Measurements from ENCODE around the gene SPINK13.
"Not testable (repeated sequence)": the region's sequence is repeated elsewhere in the genome, so short reads cannot be mapped to it uniquely, and the experiment has no call there.

Gene SPINK13

DNA sequence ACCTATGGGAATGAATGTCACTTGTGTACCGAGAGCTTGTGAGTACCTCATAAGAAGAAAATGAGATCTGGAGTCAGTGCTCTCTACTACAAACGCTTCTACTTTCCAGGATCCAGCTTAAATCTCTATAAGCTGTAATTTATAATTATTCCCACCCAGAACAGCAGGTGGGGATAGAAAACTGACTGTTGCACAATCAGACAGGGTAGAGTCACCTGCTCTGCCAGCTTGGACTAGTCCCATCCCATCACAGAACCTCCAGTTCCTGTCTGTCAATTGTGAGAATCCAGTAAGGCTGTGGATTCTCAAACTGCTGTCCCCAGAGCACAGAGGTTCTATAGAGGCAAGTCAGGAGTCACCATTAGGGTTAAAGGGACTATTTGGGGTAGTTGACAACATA lies 45.6 kb downstream of the SPINK13 start:
- DNase-seq, result no peak

DNA sequence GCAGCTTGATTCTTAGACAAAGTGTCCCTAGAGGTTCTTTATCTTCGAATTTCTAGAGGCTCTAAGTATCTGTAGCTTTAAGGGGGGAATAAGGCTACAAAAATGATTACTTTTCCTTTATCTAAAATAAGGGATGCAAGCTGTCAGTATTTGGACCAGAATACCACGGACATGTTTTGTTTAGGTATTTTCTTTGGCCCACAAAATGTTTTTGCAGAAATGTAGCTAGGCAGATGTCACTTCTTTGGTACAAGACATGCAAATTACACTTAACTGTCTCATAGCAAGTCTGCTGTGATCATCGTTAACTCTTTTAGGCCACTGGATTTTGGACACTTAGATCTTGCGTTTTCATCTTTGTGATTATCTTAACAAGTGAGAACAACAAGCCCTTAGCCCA lies 46.1 kb downstream of the SPINK13 start:
- no peak for DNase-seq

DNA sequence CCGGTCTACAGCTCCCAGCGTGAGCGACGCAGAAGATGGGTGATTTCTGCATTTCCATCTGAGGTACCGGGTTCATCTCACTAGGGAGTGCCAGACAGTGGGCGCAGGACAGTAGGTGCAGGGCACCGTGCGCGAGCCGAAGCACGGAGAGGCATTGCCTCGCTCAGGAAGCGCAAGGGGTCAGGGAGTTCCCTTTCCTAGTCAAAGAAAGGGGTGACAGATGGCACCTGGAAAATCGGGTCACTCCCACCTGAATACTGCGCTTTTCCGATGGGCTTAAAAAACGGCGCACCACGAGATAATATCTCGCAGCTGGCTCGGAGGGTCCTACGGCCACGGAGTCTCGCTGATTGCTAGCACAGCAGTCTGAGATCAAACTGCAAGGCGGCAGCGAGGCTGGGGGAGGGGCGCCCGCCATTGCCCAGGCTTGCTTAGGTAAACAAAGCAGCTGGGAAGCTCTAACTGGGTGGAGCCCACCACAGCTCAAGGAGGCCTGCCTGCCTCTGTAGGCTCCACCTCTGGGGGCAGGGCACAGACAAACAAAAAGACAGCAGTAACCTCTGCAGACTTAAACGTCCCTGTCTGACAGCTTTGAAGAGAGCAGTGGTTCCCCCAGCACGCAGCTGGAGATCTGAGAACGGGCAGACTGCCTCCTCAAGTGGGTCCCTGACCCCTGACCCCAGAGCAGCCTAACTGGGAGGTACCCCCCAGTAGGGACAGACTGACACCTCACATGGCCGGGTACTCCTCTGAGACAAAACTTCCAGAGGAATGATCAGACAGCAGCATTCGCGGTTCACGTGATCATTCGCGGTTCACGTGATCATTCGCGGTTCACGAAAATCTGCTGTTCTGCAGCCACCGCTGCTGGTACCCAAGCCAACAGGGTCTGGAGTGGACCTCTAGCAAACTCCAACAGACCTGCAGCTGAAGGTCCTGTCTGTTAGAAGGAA lies 51.7 kb downstream of the SPINK13 start:
- DNase-seq, result not testable (repeated sequence)

DNA sequence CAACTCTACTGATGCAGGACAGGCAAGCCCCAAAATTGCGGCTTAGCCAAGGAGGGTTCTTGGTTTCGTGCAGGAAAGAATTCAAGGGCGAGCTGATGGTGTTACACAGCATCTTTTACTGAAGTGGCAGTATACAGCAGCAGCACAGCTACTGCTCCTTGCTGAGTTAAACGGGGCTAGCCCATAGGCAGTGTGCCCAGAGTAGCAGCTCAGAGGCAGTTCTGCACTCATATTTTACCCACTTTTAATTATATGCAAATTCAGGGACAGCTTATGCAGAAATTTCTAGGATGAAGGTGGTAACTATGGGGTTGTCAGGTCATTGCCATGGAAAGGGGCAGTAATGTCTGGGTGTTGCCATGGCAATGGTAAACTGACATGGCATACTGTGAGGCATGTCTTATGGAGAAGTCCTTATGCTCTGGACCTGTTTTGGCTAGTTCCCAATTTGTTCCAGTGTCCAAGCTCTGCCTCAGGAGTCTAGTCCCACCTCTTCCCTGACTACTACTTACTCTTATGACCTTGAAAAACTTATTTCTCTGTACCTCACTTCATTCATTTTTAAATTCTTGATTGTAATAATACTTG lies 64.8 kb downstream of the SPINK13 start:
- DNase-seq, result no peak

DNA sequence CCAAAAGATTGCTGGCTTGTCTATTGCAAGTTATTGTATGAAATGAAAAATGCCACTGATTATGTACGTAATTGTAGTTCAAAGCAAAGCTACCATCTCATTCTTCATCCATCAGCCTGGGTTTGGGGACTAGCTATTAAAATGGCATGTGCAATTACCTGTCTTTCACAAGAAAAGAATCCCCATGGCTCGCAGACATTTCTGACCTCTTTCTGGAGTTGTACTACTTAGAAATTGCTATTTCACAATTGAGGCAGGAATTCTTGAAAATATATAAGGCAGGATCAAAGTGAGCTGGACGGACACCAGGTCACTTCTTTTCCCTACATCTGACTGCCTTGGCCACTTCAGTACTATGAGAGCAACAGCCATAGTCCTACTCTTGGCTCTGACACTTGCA lies 66.7 kb downstream of the SPINK13 start, which contains the start of gene SPINK9:
TSS of gene SPINK9 (plus strand) at position 301 of the 400 bp plus-strand sequence. CDS start at position 356, 55 bp downstream.
- no peak for DNase-seq
